Measurements from ENCODE around the gene LTF.

DNA sequence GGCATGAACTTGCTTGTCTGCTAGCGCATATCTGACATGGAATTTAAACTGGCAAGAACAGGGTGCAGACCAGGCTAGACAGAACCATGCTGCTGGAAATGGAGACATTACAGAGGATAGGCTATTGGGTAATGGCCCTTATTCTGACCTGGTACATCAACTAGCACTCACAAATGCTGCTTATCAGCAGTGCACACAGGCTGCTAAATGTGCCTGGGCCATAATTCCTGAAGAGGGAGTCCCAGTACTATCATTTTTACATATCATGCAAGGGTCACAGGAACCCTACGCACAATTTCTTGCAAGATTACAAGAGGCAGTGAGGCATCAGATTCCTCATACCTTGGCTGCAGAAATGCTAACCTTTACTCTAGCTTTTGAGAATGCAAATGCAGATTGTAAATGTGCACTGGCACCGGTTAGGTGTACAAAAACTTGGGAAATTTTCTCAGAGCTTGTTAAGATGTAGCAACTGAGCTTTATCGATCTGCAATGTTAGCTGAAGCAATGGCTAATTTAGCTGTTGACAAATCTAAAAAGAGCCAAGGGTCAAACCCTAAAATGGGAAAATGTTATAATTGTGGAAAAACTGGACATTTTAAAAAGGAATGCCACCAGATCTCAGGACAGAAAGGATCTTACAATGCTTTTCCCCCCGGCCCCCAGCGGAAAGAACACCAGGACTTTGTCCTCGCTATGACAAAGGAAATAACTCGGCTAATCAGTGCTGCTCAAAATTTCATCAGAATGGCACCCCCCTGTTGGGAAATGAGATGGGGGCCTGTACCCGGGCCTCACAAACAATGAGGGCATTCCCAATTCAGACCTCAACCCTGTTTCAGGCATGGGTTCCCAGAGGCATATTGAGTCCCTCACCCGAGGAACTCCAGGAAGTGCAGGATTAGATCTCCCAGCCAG, 36.5 kb downstream of the LTF start:
- TF ChIP-seq HDGF (IDR thresholded peaks at IDR 0.05; ENCODE audit: borderline replicate concordance) (no peak), LEF1 (IDR thresholded peaks at IDR 0.05; ENCODE audit: borderline replicate concordance) (no peak), SUZ12 (IDR thresholded peaks at IDR 0.05) (no peak), CTBP1 (IDR thresholded peaks at IDR 0.05; ENCODE audit: borderline replicate concordance) (no peak), FOXM1 (IDR thresholded peaks at IDR 0.05; ENCODE audit: borderline replicate concordance) (no peak)
